ENCODE results near the gene TUBA4A. TPM values are rescaled to one million over a fixed set of nuclear protein-coding genes. Genes with fewer than 3 reads are reported as not detected.

Gene TUBA4A
- total and polyA plus RNA-seq, 9 of the 15 experiments (the other 6 are each of a cell fraction or from before 2014, with no cell fraction given): 25.1 to 174 (median 42.4) TPM

- TF ChIP-seq ZNF740 (CRISPR knock-in tag; IDR thresholded peaks at IDR 0.05): peak; percentile 59
- TF ChIP-seq ZNF740 (tag; IDR thresholded peaks at IDR 0.05): peak in 1 of 2 experiments; percentile 11; a peak in 1 of 4 replicates
- TF ChIP-seq HES1 (IDR thresholded peaks at IDR 0.05; ENCODE audit: low read depth): no peak
- peak; percentile 53 for TF ChIP-seq ELF1 (tag; IDR thresholded peaks at IDR 0.05)
- no peak for TF ChIP-seq ZNF277 (CRISPR knock-in tag; IDR thresholded peaks at IDR 0.05; ENCODE audit: borderline replicate concordance)
- TF ChIP-seq ZNF655 (CRISPR knock-in tag; IDR thresholded peaks at IDR 0.05): no peak
- TF ChIP-seq TAF9B (IDR thresholded peaks at IDR 0.05; ENCODE audit: partially characterized antibody): no peak
- 0 out of 2 replicates have a peak, but pooled peaks have one; percentile 55 for TF ChIP-seq HNRNPL (IDR thresholded peaks at IDR 0.05; ENCODE audit: low read depth, low read length)
- peak; percentile 55 for TF ChIP-seq HMGN3 (IDR thresholded peaks at IDR 0.05; ENCODE audit: borderline replicate concordance, extremely low read depth, insufficient read length, low read depth, low read length)
- TF ChIP-seq ZNF347 (CRISPR knock-in tag; IDR thresholded peaks at IDR 0.05; ENCODE audit: low read depth): no peak
- TF ChIP-seq ZFPM2 (CRISPR knock-in tag; IDR thresholded peaks at IDR 0.05): no peak
- TF ChIP-seq EP300 (IDR thresholded peaks at IDR 0.05; ENCODE audit: low read length): no peak
- TF ChIP-seq MBD2 (IDR thresholded peaks at IDR 0.05; ENCODE audit: borderline replicate concordance, low read depth): peak; percentile 29; the same call in 1 of the 2 replicates
- no peak for TF ChIP-seq MIER1 (IDR thresholded peaks at IDR 0.05; ENCODE audit: low read depth)
- TF ChIP-seq KAT7 (CRISPR knock-in tag; IDR thresholded peaks at IDR 0.05; ENCODE audit: borderline replicate concordance): peak; percentile 24; the same call in 1 of the 2 replicates
- no peak for TF ChIP-seq E2F1 (CRISPR knock-in tag; IDR thresholded peaks at IDR 0.05)
- TF ChIP-seq MXD1 (CRISPR knock-in tag; IDR thresholded peaks at IDR 0.05; ENCODE audit: borderline replicate concordance, poor library complexity, severe bottlenecking): no peak
- no peak for TF ChIP-seq RNF219 (CRISPR knock-in tag; IDR thresholded peaks at IDR 0.05)
Observed at GRCh38 chr2:219253753-219254589, at the start of gene TUBA4A (continued).
